HG03103 (cell line): ENCODE data around the gene KRI1.
A peak's percentile ranks its signal among the peaks of the same experiment; 100 is the strongest.
"Not testable (repeated sequence)": the region's sequence is repeated elsewhere in the genome, so short reads cannot be mapped to it uniquely, and the experiment has no call there.

ENCODE experiments used
- ATAC-seq: cut with Tn5 transposase; IDR thresholded peaks from one replicate; pipeline ENCODE4 v1.9.1; 2021; ENCODE audit warnings: low read depth; ENCODE audit not compliant: unreplicated experiment

The KRI1 gene

DNA sequence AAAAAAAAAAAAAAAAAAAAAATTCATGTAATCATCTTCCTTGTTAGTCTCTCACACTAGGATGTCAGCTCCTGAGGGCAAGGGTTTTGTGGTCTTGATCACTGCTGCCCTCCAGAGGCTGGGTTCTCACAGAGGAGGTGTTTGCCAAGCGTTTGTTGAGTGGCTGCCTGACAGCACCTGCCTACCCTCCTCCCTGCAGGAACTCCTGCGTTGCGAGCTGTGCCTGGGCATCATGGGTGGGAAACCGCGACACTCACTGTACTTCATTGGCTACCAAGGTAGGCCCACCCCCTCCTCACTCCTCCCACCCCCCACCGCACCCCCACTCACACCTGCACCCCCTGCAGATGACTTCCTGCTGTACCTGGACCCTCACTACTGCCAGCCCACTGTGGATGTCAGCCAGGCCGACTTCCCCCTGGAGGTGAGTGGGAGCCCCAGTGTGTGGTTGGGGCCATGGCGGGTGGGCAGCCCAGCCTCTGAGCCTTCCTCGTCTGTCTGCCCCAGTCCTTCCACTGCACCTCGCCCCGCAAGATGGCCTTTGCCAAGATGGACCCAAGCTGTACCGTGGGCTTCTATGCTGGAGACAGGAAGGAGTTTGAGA lies 14.0 kb downstream of the KRI1 start:
- no peak for ATAC-seq

DNA sequence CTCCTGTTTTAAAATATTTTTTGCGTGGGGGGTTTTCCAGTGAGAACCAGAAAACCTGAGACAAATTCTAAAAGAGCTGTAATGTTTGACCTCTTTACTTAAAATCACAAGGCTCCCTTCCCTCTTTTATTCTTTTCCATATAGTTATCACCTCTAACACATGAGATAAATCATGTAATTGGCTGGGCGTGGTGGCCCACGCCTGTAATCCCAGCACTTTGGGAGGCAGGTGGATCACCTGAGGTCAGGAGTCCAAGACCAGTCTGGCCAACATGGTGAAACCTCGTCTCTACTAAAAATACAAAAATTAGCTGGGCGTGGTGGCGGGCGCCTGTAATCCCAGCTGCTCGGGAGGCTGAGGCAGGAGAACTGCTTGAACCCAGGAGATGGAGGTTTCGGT lies 14.8 kb downstream of the KRI1 start:
- ATAC-seq: not testable (repeated sequence)

DNA sequence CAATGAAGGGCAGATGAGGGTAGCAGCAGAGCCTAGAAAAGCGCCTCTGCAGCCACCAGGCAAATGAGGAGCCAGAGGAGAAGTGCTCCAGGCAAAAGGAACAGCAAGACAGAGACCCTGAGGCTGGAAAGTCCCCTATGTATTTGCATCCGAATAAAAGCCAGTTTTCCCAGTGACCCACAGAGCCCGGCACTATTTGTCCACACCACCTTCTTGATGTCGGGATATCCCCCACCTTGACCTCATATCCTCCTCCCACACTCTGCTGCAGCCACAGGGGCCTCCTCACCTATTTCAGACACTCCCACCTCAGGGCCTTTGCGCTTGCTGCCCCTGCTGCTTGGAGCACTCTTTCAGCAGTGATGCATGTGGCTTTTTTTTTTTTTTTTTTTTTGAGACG lies 15.5 kb downstream of the KRI1 start:
- ATAC-seq: no peak

DNA sequence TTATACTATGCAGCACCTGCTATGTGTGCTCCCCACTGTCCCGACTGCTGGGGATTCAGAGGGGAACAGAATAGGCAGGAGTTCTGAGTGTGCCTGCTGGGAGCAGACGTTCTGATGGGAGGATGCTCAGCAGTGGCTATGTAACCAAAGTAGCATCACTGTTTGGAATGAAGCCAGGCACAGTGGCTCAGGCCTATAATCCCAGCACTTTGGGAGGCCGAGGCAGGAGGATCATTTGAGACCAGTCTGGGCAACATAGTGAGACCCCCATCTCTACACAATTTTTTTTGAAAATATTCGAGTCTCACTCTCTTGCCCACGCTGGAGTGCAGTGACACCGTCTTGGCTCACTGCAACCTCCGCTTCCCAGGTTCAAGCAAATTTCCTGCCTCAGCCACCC lies 16.1 kb downstream of the KRI1 start:
- no peak for ATAC-seq

DNA sequence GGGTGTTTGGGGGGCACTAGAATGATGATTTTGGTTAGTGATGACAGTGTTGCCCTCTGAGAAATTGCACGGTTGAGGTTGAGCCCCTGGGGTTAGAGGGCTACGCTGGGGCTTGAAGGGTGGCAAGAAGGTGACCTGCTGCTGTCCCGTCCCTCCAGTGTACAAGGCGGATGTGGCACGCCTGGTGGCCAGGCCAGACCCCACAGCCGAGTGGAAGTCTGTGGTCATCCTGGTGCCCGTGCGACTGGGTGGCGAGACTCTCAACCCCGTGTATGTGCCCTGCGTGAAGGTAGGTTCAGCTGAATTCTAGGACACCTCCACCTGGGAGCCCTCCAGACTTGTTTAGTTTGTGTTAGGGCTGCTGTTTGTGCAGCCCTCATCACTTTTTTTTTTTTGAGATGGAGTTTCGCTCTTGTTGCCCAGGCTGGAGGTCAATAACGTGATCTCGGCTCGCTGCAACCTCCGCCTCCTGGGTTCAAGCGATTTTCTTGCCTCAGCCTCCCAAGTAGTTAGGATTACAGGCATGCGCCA lies 17.0 kb downstream of the KRI1 start:
- ATAC-seq: no peak

- no peak for ATAC-seq
These were observed 19.0 kb downstream of the KRI1 start for GRCh38 chr19:10546817-10547216.

DNA sequence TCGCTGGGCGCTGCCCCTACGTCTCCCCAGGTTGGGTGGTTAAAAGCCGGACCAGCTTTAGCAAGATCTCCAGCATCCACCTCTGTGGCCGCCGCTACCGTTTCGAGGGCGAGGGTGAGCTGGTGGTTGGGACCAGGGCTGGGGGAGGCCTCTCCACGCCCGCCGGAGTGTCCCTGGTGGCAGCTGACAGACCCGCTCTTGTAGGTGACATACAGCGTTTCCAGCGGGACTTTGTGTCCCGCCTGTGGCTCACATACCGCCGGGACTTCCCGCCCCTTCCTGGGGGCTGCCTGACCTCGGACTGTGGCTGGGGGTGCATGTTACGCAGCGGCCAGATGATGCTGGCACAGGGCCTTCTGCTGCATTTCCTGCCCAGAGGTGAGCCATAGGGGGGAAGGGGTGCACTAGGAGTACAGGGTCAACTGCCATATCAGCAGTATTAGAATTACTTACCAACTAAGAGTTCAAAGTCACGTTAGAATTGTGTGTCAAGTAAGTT lies 21.0 kb downstream of the KRI1 start:
- no peak for ATAC-seq

DNA sequence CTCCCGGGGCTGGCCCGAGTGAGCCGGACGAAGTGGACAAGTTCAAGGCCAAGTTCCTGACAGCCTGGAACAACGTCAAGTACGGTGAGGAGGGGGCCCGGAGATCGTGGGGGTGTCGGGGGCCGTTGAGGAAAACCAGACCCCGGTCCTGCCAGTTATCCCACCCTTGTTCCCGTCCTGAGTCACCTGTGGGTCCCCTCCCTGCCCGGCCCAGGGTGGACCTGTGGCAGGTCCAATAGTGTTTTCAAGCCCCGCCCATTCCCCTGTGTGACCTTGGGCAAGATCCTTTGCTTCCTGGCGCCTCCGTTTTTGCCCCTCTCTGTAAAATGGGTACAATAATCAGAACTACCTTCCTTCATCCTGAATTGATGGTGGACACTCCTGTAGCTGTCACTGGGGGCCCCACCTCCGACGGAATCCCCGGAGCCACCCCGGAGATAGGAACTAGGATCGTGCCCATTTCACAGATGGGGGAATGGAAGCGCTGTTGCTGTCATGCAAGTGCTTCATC lies 21.5 kb downstream of the KRI1 start:
- ATAC-seq: peak; percentile 16

GRCh38 chr19:10543420-10544241 lies 22.2 kb downstream of the KRI1 start, which contains the start of gene ATG4D:
ATG4D (plus strand) TSS chr19:10543904; CDS start chr19:10544091, 187 bp downstream.
- peak; percentile 56 for ATAC-seq

GRCh38 chr19:10543059-10543419 lies 22.8 kb downstream of the KRI1 start:
- no peak for ATAC-seq

- not testable (repeated sequence) for ATAC-seq
These were observed 26.8 kb downstream of the KRI1 start for GRCh38 chr19:10539016-10539415.

DNA sequence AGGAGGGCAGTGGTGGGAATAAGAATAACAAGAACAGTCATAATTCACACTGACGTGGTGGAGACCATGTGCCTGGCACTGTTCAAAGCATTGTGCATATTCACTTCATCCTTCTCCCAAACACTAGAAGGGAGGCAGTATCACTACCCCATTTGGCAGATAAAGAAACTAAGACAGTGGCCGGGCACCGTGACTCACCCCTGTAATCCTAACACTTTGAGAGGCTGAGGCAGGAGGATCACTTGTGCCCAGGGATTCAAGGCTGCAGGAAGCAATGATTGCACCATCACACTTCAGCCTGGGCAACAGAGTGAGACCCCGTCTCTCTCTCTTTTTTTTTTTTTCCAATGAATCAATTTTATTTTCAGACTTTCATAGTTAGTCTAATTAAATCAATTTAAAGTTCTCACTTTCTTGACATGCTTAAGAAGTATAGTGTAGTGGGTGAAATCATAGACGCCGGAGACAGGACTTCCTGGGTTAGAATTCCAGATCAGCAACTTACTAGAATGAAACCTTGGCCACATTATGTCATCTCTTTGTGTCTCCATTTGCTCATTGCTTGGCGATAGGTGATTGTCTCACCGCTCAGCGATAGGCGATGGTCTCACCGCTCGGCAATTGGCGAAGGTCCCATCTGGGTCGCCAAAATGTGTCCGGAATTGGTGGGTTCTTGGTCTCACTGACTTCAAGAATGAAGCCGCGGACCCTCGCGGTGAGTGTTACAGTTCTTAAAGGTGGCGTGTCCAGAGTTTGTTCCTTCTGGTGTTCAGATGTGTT lies 27.4 kb downstream of the KRI1 start:
- ATAC-seq: no peak

GRCh38 chr19:10537668-10538067 lies 28.1 kb downstream of the KRI1 start:
- ATAC-seq: no peak

DNA sequence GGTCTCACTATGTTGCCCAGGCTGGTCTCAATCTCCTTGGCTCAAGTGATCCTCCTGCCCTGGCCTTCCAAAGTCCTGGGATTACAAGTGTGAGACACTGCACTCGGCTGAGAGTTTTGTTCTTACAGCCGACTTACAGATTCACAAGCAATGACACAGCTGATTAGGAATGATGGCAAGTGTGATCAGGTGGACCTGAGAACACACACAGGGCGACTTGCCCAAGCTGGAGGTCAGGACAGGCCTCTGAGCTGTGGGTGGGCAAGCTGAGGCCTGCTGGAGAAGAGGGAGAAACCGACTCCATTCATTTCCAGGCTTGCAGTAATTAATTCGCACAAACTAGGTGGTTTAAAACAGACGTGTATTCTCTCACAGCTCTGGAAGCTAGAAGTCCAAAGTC lies 30.2 kb downstream of the KRI1 start:
- ATAC-seq: no peak

DNA sequence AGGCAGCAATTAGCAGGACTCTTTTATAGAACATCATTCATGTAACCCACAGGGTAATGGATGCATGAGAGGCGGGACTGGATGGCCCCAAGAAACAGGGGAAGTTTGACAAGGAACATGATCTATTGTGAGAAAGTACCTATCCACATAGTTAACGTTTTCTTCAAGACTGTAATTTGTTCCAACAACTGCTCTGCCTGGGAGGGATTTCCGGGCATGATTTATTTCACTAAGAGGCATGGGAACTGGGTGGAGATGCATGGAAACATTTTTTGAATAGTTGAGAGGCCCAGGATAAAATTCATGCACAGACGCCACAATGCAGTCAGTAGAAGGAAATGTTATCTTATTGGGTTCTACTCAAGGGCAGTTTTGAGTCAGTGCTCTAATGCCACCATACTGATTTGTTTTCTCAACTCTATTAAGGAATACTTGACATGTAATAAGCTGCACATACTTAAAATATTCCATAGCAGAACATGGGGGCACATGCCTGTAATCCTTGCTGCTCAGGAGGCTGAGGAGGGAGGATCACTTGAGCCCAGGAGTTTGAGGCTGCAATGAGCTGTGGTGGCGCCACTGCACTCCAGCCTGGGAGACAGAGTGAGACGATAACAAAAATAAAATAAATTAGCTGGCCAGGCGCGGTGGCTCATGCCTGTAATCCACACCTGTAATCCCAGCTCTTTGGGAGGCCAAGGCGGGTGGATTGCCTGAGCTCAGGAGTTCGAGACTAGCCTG lies 32.0 kb downstream of the KRI1 start:
- ATAC-seq: no peak

DNA sequence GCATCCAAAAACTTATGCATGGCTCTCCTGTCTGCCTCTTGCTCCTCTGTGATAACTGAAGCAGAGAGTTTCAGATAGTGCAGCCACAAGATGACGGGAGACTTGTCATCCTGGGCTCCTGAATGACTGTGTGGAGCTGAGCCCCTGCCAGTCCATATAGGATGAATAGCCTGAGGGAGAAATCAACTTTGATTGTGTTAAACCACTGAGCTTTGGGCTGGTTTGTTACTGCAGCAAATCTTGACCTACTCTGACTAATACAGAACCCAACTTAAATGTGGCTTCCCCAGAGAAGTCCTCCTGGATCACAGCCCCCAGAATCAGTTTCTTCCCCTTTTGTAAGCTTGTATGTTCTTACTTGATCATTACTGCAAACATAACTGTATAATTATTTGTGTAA lies 33.4 kb downstream of the KRI1 start:
- no peak for ATAC-seq

GRCh38 chr19:10526887-10527286 lies 38.9 kb downstream of the KRI1 start:
- ATAC-seq: not testable (repeated sequence)

GRCh38 chr19:10525636-10526035 lies 40.2 kb downstream of the KRI1 start:
- no peak for ATAC-seq

GRCh38 chr19:10523135-10523636 lies 42.6 kb downstream of the KRI1 start:
- ATAC-seq: no peak
